Fibroblast of villous mesenchyme (primary cell): ENCODE data around the gene RNF113B. TPM values are rescaled to one million over a fixed set of nuclear protein-coding genes. Genes with fewer than 3 reads are reported as not detected.
A peak's percentile ranks its signal among the peaks of the same experiment; 100 is the strongest.

Source experiments
- DNase-seq: peaks from one replicate; pipeline ENCODE4 v3.0.0-alpha.2; 2010; ENCODE audit warnings: low read depth
- H3K4me3 ChIP-seq: 2 replicates; pipeline ENCODE4 v1.5.1; 2011; ENCODE audit warnings: low read depth, mild to moderate bottlenecking, low read length
- CTCF ChIP-seq: IDR thresholded peaks from 2 replicates; pipeline ENCODE4 v1.5.1; 2012; ENCODE audit warnings: low read depth, mild to moderate bottlenecking, low read length; ENCODE audit not compliant: insufficient read depth
- total RNA-seq: library from RNA; depleted of rRNA; stranded (reverse); fragments of >200 nt; gene quantifications from 2 replicates; pipeline ENCODE4 v1.2.3, GENCODE V29; 2012

RNF113B gene
- total RNA-seq, 1 donor = not detected

GRCh38 chr13:98199480-98199879, 22.4 kb upstream of the RNF113B start:
- peak; percentile 54 for DNase-seq
- no peak for TF ChIP-seq CTCF

GRCh38 chr13:98198683-98199082, 21.6 kb upstream of the RNF113B start:
- H3K4me3 ChIP-seq = no peak overlapping the region
- no peak for TF ChIP-seq CTCF
- no peak for DNase-seq

More at GRCh38 chr13:98199480-98199879, 22.4 kb upstream of the RNF113B start:
- no peak overlapping the region for H3K4me3 ChIP-seq

- no peak overlapping the region for H3K4me3 ChIP-seq
- no peak for DNase-seq
- TF ChIP-seq CTCF = no peak
Measured at GRCh38 chr13:98195054-98195791, 18.2 kb upstream of the RNF113B start.

- no peak for TF ChIP-seq CTCF
- DNase-seq = peak; percentile 67
- H3K4me3 ChIP-seq = no peak overlapping the region
Measured at GRCh38 chr13:98192008-98192407, 14.9 kb upstream of the RNF113B start.

GRCh38 chr13:98190889-98191444, 13.9 kb upstream of the RNF113B start:
- no peak overlapping the region for H3K4me3 ChIP-seq
- TF ChIP-seq CTCF = no peak
- DNase-seq = no peak

GRCh38 chr13:98189841-98190505, 12.9 kb upstream of the RNF113B start:
- no peak overlapping the region for H3K4me3 ChIP-seq
- no peak for DNase-seq
- TF ChIP-seq CTCF = peak; percentile 21
